Measurements from ENCODE around the gene EBF4.
A peak's percentile ranks its signal among the peaks of the same experiment; 100 is the strongest.

The EBF4 gene, protein sequence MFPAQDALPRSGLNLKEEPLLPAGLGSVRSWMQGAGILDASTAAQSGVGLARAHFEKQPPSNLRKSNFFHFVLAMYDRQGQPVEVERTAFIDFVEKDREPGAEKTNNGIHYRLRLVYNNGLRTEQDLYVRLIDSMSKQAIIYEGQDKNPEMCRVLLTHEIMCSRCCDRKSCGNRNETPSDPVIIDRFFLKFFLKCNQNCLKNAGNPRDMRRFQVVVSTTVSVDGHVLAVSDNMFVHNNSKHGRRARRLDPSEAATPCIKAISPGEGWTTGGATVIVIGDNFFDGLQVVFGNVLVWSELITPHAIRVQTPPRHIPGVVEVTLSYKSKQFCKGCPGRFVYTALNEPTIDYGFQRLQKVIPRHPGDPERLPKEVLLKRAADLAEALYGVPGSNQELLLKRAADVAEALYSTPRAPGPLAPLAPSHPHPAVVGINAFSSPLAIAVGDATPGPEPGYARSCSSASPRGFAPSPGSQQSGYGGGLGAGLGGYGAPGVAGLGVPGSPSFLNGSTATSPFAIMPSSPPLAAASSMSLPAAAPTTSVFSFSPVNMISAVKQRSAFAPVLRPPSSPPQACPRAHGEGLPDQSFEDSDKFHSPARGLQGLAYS

DNA sequence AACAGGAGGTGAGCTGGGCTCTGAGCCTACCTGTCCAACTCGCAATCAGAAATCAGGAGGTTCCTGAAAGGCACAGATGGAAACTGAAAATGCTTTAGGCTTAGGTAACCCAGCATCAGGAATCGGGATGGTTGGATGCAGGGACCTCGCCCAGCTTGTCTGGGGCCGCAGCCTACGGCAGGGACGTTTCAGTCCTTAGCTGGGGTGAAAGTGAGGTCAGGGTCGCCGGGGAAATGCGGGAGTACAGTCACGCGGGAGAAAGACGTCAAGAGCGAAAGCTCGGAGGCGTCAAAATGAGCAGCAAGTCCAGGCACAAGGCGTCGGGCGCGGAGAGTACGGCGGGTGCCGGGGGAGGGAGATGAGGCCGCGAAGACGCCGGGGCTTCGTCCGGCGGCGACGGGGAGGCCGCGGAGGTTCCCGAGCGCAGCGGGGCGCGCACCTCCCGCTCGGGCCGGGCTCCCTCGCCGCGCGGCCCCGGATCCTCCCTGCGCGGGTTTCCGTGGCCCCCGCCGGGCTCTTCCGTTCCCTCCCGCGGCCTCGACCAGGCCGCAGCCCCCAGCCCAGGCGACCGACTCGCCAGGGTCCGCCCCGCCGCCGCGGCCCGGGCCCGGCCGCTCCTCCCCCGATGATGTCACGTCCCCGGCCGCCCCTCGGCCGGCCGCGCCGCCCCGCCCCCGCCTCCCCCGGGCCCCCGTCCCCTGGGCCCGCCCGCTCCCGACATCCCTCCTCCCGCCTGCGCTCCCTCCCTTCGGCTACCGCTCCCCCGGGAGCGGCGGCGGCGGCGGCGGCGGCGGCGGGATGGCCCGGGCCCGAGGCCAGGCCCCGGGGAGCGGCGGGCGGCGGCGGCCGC lies at the start of gene EBF4:
EBF4 (plus strand) TSS at position 745 of the 850 bp plus-strand sequence. CDS start 866 bp downstream, outside the sequence.
- DNase-seq: no peak

DNA sequence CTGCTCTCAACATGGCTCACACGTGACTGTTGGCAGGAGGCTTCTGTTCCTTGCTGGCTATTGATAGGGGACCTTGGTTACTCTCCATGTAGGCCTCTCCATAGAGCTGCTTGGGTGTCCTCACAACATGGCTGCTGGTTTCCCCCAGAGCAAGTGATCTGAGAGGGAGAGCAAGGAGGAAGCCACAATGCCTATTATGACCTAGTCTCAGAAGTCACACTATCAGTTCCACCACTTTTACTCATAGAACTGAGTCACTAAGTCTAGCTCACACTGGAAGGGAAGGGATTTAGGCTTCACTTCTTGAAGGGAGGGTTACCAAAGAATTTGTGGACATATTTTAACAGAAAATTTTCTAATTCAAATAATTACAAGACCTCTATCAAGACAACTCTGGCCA lies 48.9 kb upstream of the EBF4 start:
- DNase-seq: no peak

DNA sequence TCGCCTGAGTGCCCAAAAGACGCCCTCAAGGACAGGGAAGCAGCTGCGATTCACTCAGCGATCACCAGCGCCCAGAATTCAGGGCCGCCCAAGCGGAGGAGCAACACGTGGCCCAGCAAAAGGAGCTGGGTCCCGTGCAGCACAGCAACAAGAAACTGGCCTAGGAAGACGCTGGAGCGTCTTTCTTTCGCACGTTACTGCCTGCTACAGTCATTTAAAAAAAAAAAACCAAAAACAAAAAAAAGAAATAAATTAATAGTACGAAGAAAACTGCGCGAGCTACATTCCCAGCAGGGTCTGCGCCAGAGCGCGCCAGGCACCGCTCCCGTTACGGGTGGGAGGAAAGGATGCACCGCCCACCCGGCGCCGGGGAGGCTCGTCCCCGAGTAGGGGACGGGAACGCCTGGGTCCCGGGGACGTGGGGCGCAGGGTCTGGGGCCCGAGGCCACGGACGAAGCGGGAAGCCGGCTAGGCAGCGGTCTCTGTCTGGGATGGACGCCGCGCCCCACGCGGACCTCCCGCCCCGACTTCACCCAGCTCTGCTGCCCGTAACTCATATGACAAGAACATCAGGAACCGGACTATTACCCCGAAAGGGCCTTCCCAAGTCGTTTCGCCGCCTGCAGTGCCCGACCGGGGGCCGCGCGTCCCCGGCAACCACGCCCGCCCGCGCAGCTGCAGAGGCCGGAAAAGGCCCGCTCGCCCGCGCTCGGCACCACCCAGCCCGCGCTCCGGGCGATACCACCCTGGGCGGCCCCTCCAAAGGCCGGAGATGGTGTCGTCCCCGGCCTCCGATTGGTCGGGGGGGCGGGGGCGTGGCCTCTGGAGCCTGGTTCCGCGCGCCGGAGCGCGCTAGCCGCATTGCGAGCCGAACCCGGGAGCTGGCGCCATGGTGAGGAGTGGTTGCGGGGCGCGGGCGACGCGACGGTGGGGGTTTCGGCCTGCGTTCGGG lies 40.5 kb upstream of the EBF4 start, which contains the start of gene NOP56:
NOP56 (plus strand) TSS at position 861 of the 952 bp plus-strand sequence; CDS start at position 890, 29 bp downstream.
- DNase-seq: peak; percentile 82

DNA sequence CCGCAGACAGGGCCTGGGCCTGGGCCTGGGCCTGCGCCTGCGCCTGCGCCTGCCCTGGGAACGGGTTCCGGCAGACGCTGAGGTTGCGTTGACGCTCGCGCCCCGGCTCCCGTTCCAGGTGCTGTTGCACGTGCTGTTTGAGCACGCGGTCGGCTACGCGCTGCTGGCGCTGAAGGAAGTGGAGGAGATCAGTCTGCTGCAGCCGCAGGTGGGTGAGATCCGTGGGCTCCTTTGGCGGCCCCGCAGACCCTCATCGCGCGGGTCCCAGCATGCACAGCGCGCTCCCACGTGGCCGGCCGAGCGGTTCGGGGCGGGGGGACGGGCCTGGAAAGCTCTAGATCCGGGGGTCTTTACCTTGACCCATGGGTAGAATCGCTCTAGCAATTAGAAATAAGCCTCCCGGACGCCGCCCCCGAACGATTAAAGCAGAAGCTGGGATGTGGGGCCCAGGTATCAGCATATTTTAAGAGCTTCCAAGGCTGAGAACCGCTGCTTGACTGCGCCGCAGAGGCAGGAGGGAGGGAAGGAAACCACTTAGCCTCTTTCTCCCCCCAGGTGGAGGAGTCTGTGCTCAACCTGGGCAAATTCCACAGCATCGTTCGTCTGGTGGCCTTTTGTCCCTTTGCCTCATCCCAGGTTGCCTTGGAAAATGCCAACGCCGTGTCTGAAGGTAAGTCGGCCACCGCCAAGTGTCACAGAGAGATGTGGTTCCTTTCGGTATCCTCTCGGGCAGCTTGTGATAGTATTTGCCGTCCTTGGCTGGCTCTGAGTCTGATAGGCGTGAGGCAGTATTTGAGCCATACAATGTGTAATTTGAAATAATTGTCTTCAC lies 39.6 kb upstream of the EBF4 start:
- no peak for DNase-seq

DNA sequence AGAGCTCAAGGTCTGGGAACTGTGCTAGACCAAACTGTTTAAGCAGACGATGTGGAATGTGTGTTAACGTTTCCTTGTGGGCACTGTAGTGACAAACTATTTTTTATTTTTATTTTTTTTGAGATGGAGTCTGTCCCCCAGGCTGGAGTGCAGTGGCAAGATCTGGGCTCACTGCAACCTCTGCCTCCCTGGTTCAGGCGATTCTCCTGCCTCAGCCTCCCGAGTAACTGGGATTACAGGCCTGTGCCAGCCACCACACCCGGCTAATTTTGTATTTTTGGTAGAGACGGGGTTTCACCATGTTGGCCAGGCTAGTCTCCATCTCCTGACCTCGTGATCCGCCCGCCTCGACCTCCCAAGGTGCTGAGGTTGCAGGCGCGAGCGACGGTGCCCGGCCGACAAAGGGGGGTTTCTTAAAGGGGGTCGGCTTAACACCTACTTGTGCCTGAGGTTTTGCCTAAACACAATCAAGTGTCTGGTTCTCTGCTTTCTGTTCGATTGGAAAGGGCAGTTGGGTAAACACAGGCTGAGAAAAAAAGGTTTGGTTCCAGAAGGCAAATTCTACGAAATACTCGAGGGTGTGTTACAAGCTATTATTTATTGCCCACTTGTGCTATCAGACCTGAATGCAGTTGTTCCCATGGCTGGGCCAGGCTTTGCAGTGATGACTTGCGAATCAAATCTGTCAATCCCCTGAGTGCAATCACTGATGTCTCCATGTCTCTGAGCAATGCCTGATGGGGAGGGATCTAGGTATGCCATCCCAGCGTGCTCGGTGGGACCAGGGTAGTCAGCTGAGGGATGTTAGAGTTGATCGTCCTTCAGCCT lies 38.8 kb upstream of the EBF4 start:
- no peak for DNase-seq

DNA sequence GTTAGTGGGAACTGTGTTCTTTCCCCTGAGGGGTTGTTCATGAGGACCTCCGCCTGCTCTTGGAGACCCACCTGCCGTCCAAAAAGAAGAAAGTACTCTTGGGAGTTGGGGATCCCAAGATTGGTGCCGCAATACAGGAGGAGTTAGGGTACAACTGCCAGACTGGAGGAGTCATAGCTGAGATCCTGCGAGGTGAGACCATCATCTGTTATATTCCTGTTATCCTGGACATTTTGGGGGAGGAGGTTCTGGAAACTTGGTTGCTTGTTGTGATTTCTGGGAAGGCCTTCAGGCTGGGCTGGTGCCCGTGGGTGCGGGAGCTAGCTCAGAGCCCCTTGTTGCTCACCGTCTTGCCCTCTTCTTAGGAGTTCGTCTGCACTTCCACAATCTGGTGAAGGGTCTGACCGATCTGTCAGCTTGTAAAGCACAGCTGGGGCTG lies 38.2 kb upstream of the EBF4 start:
- DNase-seq: no peak

DNA sequence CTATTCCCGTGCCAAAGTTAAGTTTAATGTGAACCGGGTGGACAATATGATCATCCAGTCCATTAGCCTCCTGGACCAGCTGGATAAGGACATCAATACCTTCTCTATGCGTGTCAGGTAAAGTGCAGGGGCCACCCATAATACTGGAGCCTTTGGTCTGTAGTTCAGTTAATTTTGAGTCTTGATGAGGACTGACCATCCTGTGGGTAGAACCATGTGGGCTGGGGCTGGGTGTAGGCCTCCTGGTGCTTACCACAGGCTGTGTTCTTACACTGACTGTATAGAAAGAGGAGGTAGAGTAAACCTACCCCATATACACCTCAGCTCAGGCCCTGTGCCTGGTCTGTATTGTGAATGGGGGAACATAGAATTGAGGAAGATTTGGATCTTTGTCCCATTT lies 37.7 kb upstream of the EBF4 start:
- no peak for DNase-seq

DNA sequence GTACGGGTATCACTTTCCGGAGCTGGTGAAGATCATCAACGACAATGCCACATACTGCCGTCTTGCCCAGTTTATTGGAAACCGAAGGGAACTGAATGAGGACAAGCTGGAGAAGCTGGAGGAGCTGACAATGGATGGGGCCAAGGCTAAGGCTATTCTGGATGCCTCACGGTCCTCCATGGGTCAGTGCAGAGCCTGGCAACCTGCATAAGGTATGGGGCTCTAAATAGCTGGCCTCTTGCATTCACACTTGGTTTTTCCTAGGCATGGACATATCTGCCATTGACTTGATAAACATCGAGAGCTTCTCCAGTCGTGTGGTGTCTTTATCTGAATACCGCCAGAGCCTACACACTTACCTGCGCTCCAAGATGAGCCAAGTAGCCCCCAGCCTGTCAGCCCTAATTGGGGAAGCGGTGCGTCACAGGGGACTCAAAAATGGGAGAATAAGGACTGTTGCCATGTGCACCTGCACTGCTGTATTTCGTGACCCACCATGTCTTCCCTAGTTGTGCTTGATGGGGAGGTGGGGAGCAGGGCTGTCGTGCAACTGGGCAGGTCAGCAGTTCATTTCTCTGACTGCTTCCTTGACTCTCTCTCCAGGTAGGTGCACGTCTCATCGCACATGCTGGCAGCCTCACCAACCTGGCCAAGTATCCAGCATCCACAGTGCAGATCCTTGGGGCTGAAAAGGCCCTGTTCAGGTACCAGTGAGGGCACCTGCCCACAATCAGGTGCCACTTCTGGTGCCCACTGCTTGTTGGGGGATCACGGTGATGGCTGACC lies 37.1 kb upstream of the EBF4 start:
- DNase-seq: no peak

DNA sequence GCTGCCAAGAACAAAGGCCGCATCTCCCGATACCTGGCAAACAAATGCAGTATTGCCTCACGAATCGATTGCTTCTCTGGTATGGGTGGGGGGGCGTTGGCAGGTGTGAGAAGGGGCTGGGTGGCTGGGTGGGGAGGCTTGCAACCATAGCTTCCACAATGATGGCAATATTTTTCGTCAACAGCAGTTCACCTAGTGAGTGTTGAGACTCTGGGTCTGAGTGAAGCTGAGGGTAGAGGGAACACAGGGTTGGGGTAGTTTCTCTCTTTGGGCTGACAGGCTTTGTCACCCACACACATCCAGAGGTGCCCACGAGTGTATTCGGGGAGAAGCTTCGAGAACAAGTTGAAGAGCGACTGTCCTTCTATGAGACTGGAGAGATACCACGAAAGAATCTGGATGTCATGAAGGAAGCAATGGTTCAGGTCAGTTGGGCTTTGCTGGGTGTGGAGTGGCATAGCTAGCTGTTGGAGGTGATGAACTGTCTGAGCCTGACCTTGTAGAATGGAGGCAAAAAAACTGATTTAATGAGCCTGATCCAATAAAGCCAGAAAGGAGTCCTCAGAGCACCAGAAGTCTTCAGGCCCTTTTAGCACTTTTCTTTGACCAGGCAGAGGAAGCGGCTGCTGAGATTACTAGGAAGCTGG lies 36.0 kb upstream of the EBF4 start:
- DNase-seq: no peak

DNA sequence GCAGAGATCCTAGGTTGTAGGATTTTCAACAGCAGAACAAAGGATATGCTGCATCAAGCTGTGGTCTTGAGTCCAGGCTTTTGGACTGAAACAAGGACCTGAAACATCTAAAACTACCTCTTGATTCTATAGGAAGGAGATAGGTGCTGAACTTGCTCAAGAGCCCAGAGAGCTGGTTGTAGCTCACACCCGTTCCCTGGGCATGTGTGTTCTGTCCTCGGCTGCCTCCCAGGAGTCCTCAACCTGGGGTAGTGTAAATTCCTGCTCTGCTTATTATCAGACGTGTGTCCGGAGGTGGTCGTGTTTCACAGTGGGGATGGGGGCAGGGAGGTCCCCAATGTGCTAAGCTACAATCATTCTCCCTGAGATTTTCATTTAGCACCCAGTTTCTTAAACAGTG lies 35.3 kb upstream of the EBF4 start:
- no peak for DNase-seq

DNA sequence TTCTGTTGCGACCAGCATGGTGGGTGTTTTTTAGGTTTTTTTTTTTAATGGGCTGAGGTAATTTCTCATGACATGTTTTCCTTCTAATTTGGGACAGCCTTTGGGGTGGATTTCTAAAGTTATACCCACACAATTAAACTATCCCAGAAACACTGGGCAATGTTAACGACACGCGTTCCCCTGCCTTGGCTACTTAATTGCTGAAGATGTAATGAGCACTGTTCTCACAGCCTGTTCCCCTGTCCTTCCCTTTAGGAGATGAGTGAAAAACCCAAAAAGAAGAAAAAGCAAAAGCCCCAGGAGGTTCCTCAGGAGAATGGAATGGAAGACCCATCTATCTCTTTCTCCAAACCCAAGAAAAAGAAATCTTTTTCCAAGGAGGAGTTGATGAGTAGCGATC lies 34.9 kb upstream of the EBF4 start:
- DNase-seq: no peak

DNA sequence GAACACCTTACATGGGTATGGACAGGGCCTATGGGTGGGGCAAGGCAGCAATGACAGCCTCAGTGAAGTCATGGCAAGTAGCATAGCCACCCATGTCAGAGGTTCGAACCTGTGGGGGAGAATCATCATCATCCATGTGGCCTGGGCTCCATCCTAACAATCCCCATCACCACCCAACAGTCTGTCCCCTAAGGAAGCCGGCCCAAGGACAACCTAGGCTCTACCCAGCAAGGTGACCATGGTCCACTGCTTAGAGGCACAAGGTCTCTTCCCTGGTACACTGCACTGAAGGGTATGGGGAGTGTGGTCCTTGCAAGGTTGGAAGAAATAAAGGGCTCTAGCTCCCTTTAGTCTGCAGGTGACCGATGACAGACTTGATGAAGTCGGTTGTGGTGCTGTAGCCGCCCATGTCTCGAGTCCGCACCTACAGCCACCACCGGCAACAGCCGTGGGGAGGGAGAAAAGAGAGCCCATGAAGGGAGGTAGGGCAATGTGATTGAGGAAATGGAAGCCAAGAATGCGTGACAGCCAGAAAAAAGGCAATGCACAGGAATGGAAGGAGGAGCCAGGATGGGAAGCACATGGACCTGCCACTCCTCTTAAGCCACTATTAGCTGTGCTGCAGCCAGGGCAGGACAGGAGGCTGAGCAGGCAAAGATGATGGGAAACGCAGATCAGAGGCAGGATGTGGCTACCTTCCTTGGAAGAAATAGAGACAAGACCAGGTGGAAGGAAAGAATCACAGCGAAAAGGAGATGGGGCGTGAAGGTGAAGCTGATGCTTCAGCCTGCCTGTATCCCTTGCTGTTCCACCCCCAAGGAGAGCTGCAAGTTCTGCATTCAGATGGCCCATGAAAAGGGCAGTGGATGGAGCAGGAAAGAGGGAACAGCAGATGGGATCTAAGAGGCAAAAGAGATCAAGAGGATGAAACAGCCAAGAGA lies 33.9 kb upstream of the EBF4 start:
- DNase-seq: no peak

DNA sequence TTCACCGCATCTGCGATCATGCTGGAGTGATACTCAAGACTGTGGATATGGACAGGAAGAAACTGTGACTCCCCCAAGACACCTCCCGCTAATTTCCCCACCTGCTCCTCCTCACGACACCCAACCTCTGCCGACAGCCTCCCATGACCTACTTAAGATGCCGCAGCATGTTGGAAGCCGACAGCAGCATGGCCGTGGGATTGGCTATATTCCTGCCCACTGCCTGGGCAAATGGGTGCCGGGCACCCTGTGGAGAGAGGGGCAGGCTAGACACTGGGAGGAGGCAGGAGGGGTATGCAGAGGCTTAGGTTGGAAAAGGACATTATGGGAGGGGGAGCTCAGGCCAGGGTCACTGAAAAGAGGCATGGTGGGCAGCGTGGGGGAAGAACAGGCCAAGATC lies 33.0 kb upstream of the EBF4 start:
- DNase-seq: no peak

DNA sequence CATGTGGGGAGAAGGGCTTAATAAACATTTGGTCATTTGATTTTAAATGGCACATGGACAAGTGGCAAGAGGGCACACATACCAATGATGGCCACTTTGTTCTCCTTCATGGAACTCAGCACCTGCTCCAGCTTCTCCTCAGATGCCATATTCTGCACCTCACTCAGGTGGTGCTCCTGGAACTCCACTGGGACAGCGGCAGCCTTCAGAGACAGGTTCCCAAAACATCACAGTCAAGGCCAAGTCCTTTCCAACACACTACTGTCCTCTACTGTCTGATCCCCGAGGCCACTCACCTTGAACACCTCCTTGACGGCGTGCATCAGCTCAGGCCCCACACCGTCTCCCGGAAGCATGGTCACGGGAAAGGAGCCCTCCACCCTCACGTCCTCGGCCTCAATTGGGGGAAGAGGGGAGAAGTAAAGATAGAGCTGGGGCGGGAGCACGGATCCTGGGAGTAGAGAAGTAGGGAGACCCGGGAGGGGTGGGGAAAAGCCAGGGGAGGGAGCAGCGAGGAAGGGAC lies 29.2 kb upstream of the EBF4 start:
- no peak for DNase-seq

DNA sequence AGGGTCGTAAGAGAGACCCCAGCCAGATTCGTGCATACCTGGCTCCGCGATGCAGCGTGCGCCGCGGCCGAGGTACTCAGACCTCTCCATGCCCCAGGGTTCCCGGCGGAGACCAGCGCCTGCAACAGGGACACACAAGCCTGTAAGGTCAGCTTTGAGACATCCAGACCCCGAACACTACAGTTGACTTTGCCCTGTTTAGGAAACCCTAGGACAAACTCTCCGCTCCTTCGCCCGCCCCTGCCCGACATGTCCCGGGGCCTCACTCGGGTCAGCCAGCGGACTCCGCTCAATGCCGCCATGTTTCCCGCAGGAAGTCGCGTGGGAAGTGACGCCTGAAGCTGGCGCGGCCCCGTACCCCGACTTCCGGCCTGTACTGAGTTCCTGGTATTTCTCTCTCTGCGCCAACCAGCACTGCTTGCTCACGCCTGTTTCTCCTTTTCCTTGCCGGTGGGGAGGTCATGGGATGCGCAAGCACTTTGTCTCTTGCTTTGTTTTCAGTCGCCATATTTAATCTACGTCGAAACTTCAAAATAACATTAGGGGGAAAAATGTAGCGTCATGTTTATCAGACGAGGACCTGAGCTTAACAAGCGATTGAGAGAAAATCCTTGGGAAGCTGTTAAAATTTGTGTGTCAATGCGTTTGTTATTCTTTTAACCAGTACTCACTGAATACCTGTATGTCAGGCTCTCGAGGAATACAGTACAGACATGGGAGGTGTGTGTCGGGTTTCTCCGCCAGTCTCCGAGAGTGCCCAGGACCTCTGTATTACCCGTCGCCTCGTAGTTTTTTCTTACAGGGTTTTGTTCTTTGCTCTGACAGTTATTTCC lies 28.5 kb upstream of the EBF4 start, which contains the start of gene IDH3B:
IDH3B (minus strand) TSS at position 330 of the 833 bp plus-strand sequence; CDS start at position 302, 28 bp downstream.
- DNase-seq: peak; percentile 71

DNA sequence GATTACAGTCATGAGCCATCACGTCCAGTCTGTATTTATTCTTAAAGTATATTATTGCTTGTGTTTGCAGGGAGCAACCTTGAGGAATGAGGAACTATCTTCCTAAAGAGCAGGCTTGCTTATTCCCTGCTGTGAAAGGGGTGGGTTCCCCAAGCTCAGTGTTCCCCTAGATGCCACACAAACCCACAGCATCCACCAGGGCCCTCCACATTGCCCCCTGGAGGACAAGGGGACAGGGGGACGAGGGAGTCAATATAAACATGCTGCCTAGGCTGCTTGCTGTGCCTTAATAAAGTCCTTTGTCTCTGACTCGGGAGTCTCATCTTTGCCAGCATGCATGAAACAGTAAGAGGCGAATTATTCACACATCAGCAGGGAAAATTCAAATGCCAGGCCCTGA lies 20.6 kb upstream of the EBF4 start:
- DNase-seq: no peak
